HCT116 (cell line): ENCODE data around the gene NGEF. TPM values are rescaled to one million over a fixed set of nuclear protein-coding genes. Genes with fewer than 3 reads are reported as not detected.

ENCODE experiments used
- ATAC-seq: fragments of 200-7000 bp; cut with Tn5 transposase; 2 replicates; pipeline ENCODE4 v1.9.1; 2020; ENCODE audit warnings: mild to moderate bottlenecking, moderate library complexity
- BruUV-seq: library from RNA; stranded (reverse); fragments of 400-500 nt; replicated peaks from 2 replicates; lab custom pipeline; 2021; lab: Mats Ljungman, UMichigan
- CTCF ChIA-PET: fragments of 300-600 bp; sonication (Branson Sonifier 250); formaldehyde crosslinking; loops from one replicate; lab custom pipeline; 2021; ENCODE audit warnings: antibody characterized with exemption; lab: Charles Lee
- POLR2A ChIA-PET: fragments of 300-600, 350-600 bp; sonication (Branson Sonifier 250); formaldehyde crosslinking; loops from one replicate; lab custom pipeline; 2021; ENCODE audit warnings: antibody characterized with exemption; lab: Charles Lee
- RAD21 ChIA-PET, 2 experiments: fragments of 300-600 bp; sonication (Branson Sonifier 250); formaldehyde crosslinking; loops; one replicate each; lab custom pipeline; 2023; ENCODE audit warnings: low total read pairs in 2 of 2; ENCODE audit not compliant: uncharacterized antibody in 2 of 2, unreplicated experiment in 2 of 2, low non-redundant PET in 1 of 2; lab: Charles Lee
- DNase-seq: peaks from one replicate; pipeline ENCODE4 v3.0.0-alpha.2; 2010; ENCODE audit warnings: low read depth, low spot score
- H2AFZ ChIP-seq: fragments of 200-600 bp; shearing (Covaris generic), sonication (generic); 2 replicates; pipeline ENCODE4 v1.6.1; 2017; ENCODE audit warnings: low read depth, mixed run types, mixed read lengths, antibody characterized with exemption, low read length; ENCODE audit not compliant: poor library complexity, severe bottlenecking
- H3K27ac ChIP-seq: 2 replicates; pipeline ENCODE4 v1.5.1; 2012; ENCODE audit warnings: low read depth, low read length
- H3K27me3 ChIP-seq: fragments of 200-600 bp; sonication (generic); 2 replicates; pipeline ENCODE4 v1.6.1; 2016; ENCODE audit warnings: mixed run types, low read length, mixed read lengths; ENCODE audit not compliant: insufficient read depth
- H3K36me3 ChIP-seq, 2 experiments: fragments of 200-500 bp in 1 of 2; fragments of 200-600 bp in 1 of 2; sonication (Bioruptor generic) in 1 of 2; sonication (generic) in 1 of 2; 2 replicates each; pipeline versions ENCODE4 v1.5.1 to v1.6.1; 2014 to 2016; ENCODE audit warnings: low read length in 2 of 2, inconsistent platforms in 1 of 2, mixed read lengths in 1 of 2, mixed run types in 1 of 2; ENCODE audit not compliant: insufficient read depth in 2 of 2, control insufficient read depth in 1 of 2
- H3K4me1 ChIP-seq, 2 experiments: fragments of 200-600 bp in 1 of 2; sonication (generic) in 1 of 2; 2 replicates each; pipeline versions ENCODE4 v1.5.1 to v1.6.1; 2012 to 2017; ENCODE audit warnings: low read length in 2 of 2, inconsistent platforms in 1 of 2, mild to moderate bottlenecking in 1 of 2, mixed read lengths in 1 of 2, mixed run types in 1 of 2, moderate library complexity in 1 of 2; ENCODE audit not compliant: insufficient read depth in 2 of 2, control insufficient read depth in 1 of 2
- H3K4me2 ChIP-seq: fragments of 200-600 bp; sonication (generic); 2 replicates; pipeline ENCODE4 v1.6.1; 2017; ENCODE audit warnings: mixed run types, low read length, mixed read lengths
- H3K4me3 ChIP-seq, 2 experiments: fragments of 200-600 bp in 1 of 2; sonication (generic) in 1 of 2; replicated peaks in 1 of 2; 2 replicates each; pipeline ENCODE4 v1.5.1; 2011 to 2016; ENCODE audit warnings: low read length in 2 of 2, control low read depth in 1 of 2, low read depth in 1 of 2, mild to moderate bottlenecking in 1 of 2, mixed read lengths in 1 of 2, mixed run types in 1 of 2
- H3K79me2 ChIP-seq: fragments of 200-600 bp; sonication (generic); 2 replicates; pipeline ENCODE4 v1.6.1; 2017; ENCODE audit warnings: mild to moderate bottlenecking, mixed run types, low read length, moderate library complexity, mixed read lengths; ENCODE audit not compliant: insufficient read depth
- H3K9ac ChIP-seq: fragments of 200-600 bp; sonication (generic); 2 replicates; pipeline ENCODE4 v1.6.1; 2016; ENCODE audit warnings: low read length, mixed read lengths
- H3K9me2 ChIP-seq: fragments of 200-600 bp; sonication (generic), shearing (Covaris generic); 2 replicates; pipeline ENCODE4 v1.6.1; 2017; ENCODE audit warnings: mixed run types, mild to moderate bottlenecking, moderate library complexity; ENCODE audit not compliant: insufficient read depth
- H3K9me3 ChIP-seq, 2 experiments: fragments of 200-500 bp in 1 of 2; fragments of 200-600 bp in 1 of 2; sonication (Bioruptor generic) in 1 of 2; sonication (generic) in 1 of 2; 2 replicates each; pipeline ENCODE4 v1.6.1; 2014 to 2017; ENCODE audit warnings: low read length in 2 of 2, mixed read lengths in 2 of 2, inconsistent platforms in 1 of 2, low read depth in 1 of 2, mild to moderate bottlenecking in 1 of 2, mixed run types in 1 of 2, moderate library complexity in 1 of 2; ENCODE audit not compliant: control insufficient read depth in 1 of 2, insufficient read depth in 1 of 2
- H4K20me1 ChIP-seq: fragments of 200-600 bp; sonication (generic), shearing (Covaris generic); 2 replicates; pipeline ENCODE4 v1.6.1; 2017; ENCODE audit warnings: mixed run types, mild to moderate bottlenecking, moderate library complexity; ENCODE audit not compliant: insufficient read depth
- CBX3 ChIP-seq: IDR thresholded peaks from 2 replicates; pipeline ENCODE4 v1.6.1; 2012; ENCODE audit warnings: low read depth
- CEBPB ChIP-seq: IDR thresholded peaks from 2 replicates; pipeline ENCODE4 v1.6.1; 2012; ENCODE audit warnings: low read depth
- EGR1 ChIP-seq: IDR thresholded peaks from 2 replicates; pipeline ENCODE4 v1.6.1; 2012; ENCODE audit warnings: low read depth
- ELF1 ChIP-seq: IDR thresholded peaks from 2 replicates; pipeline ENCODE4 v1.6.1; 2012; ENCODE audit warnings: low read depth, borderline replicate concordance
- EZH2phosphoT487 ChIP-seq: fragments of 200-600 bp; IDR thresholded peaks from 2 replicates; pipeline ENCODE4 v1.6.1; 2018; ENCODE audit warnings: antibody characterized with exemption, borderline replicate concordance
- FOSL1 ChIP-seq: IDR thresholded peaks from 2 replicates; pipeline ENCODE4 v1.6.1; 2012; ENCODE audit warnings: low read depth
- JUND ChIP-seq: IDR thresholded peaks from 2 replicates; pipeline ENCODE4 v1.6.1; 2012
- POLR2A ChIP-seq: IDR thresholded peaks from 2 replicates; pipeline ENCODE4 v1.7.0; 2011; ENCODE audit warnings: borderline replicate concordance; ENCODE audit not compliant: insufficient read depth, insufficient read length; ENCODE audit errors: extremely low read depth
- POLR2AphosphoS5 ChIP-seq: IDR thresholded peaks from 2 replicates; pipeline ENCODE4 v1.6.1; 2011; ENCODE audit warnings: mild to moderate bottlenecking, low read depth, low read length, moderate library complexity
- RAD21 ChIP-seq: IDR thresholded peaks from 2 replicates; pipeline ENCODE4 v1.6.1; 2012; ENCODE audit warnings: low read depth, mild to moderate bottlenecking
- REST ChIP-seq: IDR thresholded peaks from 2 replicates; pipeline ENCODE4 v1.6.1; 2012; ENCODE audit warnings: low read depth
- SIN3A ChIP-seq: IDR thresholded peaks from 2 replicates; pipeline ENCODE4 v1.6.1; 2012; ENCODE audit warnings: low read depth
- SP1 ChIP-seq: IDR thresholded peaks from 2 replicates; pipeline ENCODE4 v1.6.1; 2012; ENCODE audit warnings: low read depth
- SRF ChIP-seq: IDR thresholded peaks from 2 replicates; pipeline ENCODE4 v1.6.1; 2012; ENCODE audit warnings: low read depth
- TCF7L2 ChIP-seq: IDR thresholded peaks from 2 replicates; pipeline ENCODE4 v1.7.0; 2011; ENCODE audit warnings: borderline replicate concordance, inconsistent platforms; ENCODE audit not compliant: insufficient read depth, insufficient read length; ENCODE audit errors: extremely low read depth
- ZBTB33 ChIP-seq: IDR thresholded peaks from 2 replicates; pipeline ENCODE4 v1.6.1; 2011; ENCODE audit warnings: mild to moderate bottlenecking, low read length, moderate library complexity; ENCODE audit not compliant: insufficient replicate concordance; ENCODE audit errors: extremely low read depth
- ZFX ChIP-seq: fragments of 450-650 bp; IDR thresholded peaks from 2 replicates; pipeline ENCODE4 v1.6.1; 2017
- ZNF274 ChIP-seq: fragments of 200-500 bp; sonication (Bioruptor generic); IDR thresholded peaks from 2 replicates; pipeline ENCODE4 v1.6.1; 2014; ENCODE audit warnings: mild to moderate bottlenecking, low read depth, low read length, inconsistent platforms
- intact Hi-C: fragments of 100-400 bp; cut with micrococcal nuclease; formaldehyde crosslinking; loops from 2 replicates; pipeline ENCODE4 v1.10.0; 2022
- total RNA-seq: library from RNA; stranded (reverse); gene quantifications from one replicate; pipeline ENCODE4 v1.2.1, GENCODE V29; 2021; ENCODE audit not compliant: unreplicated experiment

Gene NGEF
- total RNA-seq, 1 experiment from 2014 or later, result 12.6 TPM

- TF ChIP-seq REST (no peak), SRF (no peak), ZNF274 (no peak), CEBPB (no peak)
- H2AFZ ChIP-seq, result no peak overlapping the region
- no TSS peak for BruUV-seq
- H3K36me3 ChIP-seq, result no peaks in the 10 kb centered on the region
- POLR2A ChIA-PET, result no interaction called here
- no peak overlapping the region for H3K4me2 ChIP-seq
- no peaks in the 10 kb centered on the region for H4K20me1 ChIP-seq
- CTCF ChIA-PET, result no interaction called here
- ATAC-seq, result no peak
- intact Hi-C loops, result no loop called here
- peaks cover 2 to 5% of the 10 kb centered on the region in 2 experiments; a peak in 2 of 4 replicates for H3K4me1 ChIP-seq
- no peaks in the 10 kb centered on the region for H3K9me2 ChIP-seq
- DNase-seq, result no peak
- no peaks in the 10 kb centered on the region for H3K79me2 ChIP-seq
- no peaks in the 10 kb centered on the region for H3K27me3 ChIP-seq
- H3K4me3 ChIP-seq, result no peak overlapping the region
- H3K27ac ChIP-seq, result no peak overlapping the region
- RAD21 ChIA-PET, result no interaction called here
- no peaks in the 10 kb centered on the region for H3K9me3 ChIP-seq
- H3K9ac ChIP-seq, result no peak overlapping the region
These were observed 2.3 kb downstream of the NGEF start for GRCh38 chr2:233010569-233011267.

- Histone ChIP-seq H3K9ac (no peak overlapping the region), H3K27me3 (no peaks in the 10 kb centered on the region), H2AFZ (no peak overlapping the region), H3K4me3 (no peak overlapping the region), H3K4me2 (no peak overlapping the region), H3K9me2 (no peaks in the 10 kb centered on the region), H3K4me1 (peaks cover 2 to 5% of the 10 kb centered on the region in 2 experiments; a peak in 2 of 4 replicates), H3K36me3 (no peaks in the 10 kb centered on the region), H3K79me2 (no peaks in the 10 kb centered on the region), H3K27ac (no peak overlapping the region), H3K9me3 (no peaks in the 10 kb centered on the region), H4K20me1 (no peaks in the 10 kb centered on the region)
- no TSS peak for BruUV-seq
- ATAC-seq (no peak), DNase-seq (no peak)
- CTCF ChIA-PET, result no interaction called here
- RAD21 ChIA-PET, result no interaction called here
- intact Hi-C loops, result no loop called here
- POLR2A ChIA-PET, result no interaction called here
- no peak for TF ChIP-seq ZFX
- TF ChIP-seq TCF7L2, result no peak
- no peak for TF ChIP-seq FOSL1
- TF ChIP-seq SIN3A, result no peak
- no peak for TF ChIP-seq JUND
- TF ChIP-seq RAD21, result no peak
- no peak for TF ChIP-seq CBX3
- TF ChIP-seq POLR2A, result no peak
- TF ChIP-seq EZH2phosphoT487, result no peak
- TF ChIP-seq EGR1, result no peak
- no peak for TF ChIP-seq POLR2AphosphoS5
- no peak for TF ChIP-seq ELF1
- TF ChIP-seq SP1, result no peak
- TF ChIP-seq ZBTB33, result no peak
These were observed 3.4 kb downstream of the NGEF start for GRCh38 chr2:233009661-233010060.
